GM18520 (cell line): ENCODE measurements around the gene TNNC1.

Source experiments
- ATAC-seq: cut with Tn5 transposase; IDR thresholded peaks from one replicate; pipeline ENCODE4 v1.9.1; 2021; ENCODE audit not compliant: unreplicated experiment

TNNC1 gene

GRCh38 chr3:52458770-52459545 lies 5.1 kb upstream of the TNNC1 start:
- no peak for ATAC-seq

- ATAC-seq: no peak
Measured at GRCh38 chr3:52458031-52458760, 4.4 kb upstream of the TNNC1 start.

- ATAC-seq: no peak
Measured at GRCh38 chr3:52456800-52457183, 3.0 kb upstream of the TNNC1 start.

GRCh38 chr3:52456169-52456799 lies 2.4 kb upstream of the TNNC1 start:
- no peak for ATAC-seq

- ATAC-seq: peak; percentile 56
Measured at GRCh38 chr3:52455283-52456168, 1.7 kb upstream of the TNNC1 start, which contains the start of gene NISCH. Gene NISCH, plus strand, starts transcription at chr3:52455604. Its CDS starts 38 bp downstream, at chr3:52455642.

- ATAC-seq: no peak
Measured at GRCh38 chr3:52454938-52455282, 1.1 kb upstream of the TNNC1 start.

- ATAC-seq: no peak
Measured at GRCh38 chr3:52454250-52454937, 553 bp upstream of the TNNC1 start.

- ATAC-seq: no peak
Measured at GRCh38 chr3:52452570-52453221, 1.1 kb downstream of the TNNC1 start.

GRCh38 chr3:52452126-52452525 lies 1.7 kb downstream of the TNNC1 start:
- no peak for ATAC-seq

GRCh38 chr3:52451237-52452083 lies 2.4 kb downstream of the TNNC1 start:
- ATAC-seq: no peak

GRCh38 chr3:52450489-52451236 lies 3.2 kb downstream of the TNNC1 start:
- no peak for ATAC-seq

- ATAC-seq: no peak
Measured at GRCh38 chr3:52447512-52448355, 6.1 kb downstream of the TNNC1 start.

- no peak for ATAC-seq
Measured at GRCh38 chr3:52446631-52447511, 7.0 kb downstream of the TNNC1 start.

GRCh38 chr3:52446042-52446441 lies 7.8 kb downstream of the TNNC1 start:
- ATAC-seq: no peak

- ATAC-seq: no peak
Measured at GRCh38 chr3:52444860-52445793, 8.7 kb downstream of the TNNC1 start, which contains the start of gene SEMA3G. Gene SEMA3G, minus strand, starts transcription at chr3:52445103. Its CDS starts 76 bp downstream, at chr3:52445027.
